ENCODE measurements around the gene PATE3. TPM values are rescaled to one million over a fixed set of nuclear protein-coding genes. Genes with fewer than 3 reads are reported as not detected.

The PATE3 gene
- total and polyA plus RNA-seq, 10 of the 15 experiments (the other 5 are each of a cell fraction or from before 2014, with no cell fraction given), result not detected

DNA sequence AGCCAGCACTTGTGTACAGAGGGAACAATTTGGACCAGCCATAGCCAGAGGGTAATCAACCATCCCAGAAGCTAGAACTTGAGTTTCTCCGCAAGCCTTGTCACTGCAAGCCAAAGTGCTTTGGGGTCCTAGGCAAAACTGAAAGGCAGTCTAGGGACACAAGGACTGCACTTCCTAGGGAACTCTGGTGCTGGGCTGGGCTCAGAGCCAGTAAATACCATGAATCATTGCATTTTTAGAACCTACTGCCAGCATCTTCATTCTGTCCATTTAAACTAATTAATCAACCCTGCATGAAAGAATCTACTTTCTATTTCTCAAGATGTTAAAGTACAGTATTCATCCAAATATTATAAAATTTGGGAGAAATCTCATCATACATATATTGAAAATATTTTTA is 20.0 kb downstream of the PATE3 start:
- DNase-seq (ENCODE audit: low read depth, low spot score) (no peak), FAIRE-seq (no peak), ATAC-seq (no peak)
- Histone ChIP-seq H3K36me3 (ENCODE audit: control insufficient read depth in 2 of 2, insufficient read depth in 2 of 2, low read length in 1 of 2) (no peaks in the 10 kb centered on the region), H3K9ac (ENCODE audit: control insufficient read depth, insufficient read depth, low read length) (no peak overlapping the region), H3K9me3 (replicated peaks; ENCODE audit: control insufficient read depth, insufficient read depth, low read length) (peaks cover 2% of the 10 kb centered on the region; the same call in 1 of the 3 replicates), H3K4me2 (ENCODE audit: control insufficient read depth, insufficient read depth) (no peak overlapping the region), H3K4me3 (no peak overlapping the region), H3K27ac (ENCODE audit: control insufficient read depth, insufficient read depth) (no peak overlapping the region), H4K20me1 (ENCODE audit: control insufficient read depth, insufficient read depth) (no peaks in the 10 kb centered on the region), H3K27me3 (replicated peaks in 1 of 2; ENCODE audit: control insufficient read depth in 2 of 2, insufficient read depth in 2 of 2, low read length in 1 of 2) (no peaks in the 10 kb centered on the region), H2AFZ (ENCODE audit: control insufficient read depth, low read depth, low read length) (no peak overlapping the region), H3K79me2 (ENCODE audit: control insufficient read depth, insufficient read depth, low read length) (no peaks in the 10 kb centered on the region), H3K4me1 (ENCODE audit: control insufficient read depth, insufficient read depth, low read length) (no peaks in the 10 kb centered on the region)
- in situ Hi-C loops (cut with MboI), result no loop called here
- BruUV-seq (replicated peaks), result no TSS peak
- ChIA-PET CTCF (no interaction called here), RAD21 (ENCODE audit: unreplicated experiment) (no interaction called here), SMC1A (ENCODE audit: uncharacterized antibody, unreplicated experiment) (no interaction called here), POLR2A (no interaction called here)
- intact Hi-C loops (cut with micrococcal nuclease; ENCODE audit: unreplicated experiment), result no loop called here
- no peak for TF ChIP-seq POLR2AphosphoS2 (IDR thresholded peaks at IDR 0.05; ENCODE audit: low read depth, low read length)
- no peak for TF ChIP-seq MTA3 (IDR thresholded peaks at IDR 0.05; ENCODE audit: borderline replicate concordance, low read length)
- TF ChIP-seq, protein P1, sequence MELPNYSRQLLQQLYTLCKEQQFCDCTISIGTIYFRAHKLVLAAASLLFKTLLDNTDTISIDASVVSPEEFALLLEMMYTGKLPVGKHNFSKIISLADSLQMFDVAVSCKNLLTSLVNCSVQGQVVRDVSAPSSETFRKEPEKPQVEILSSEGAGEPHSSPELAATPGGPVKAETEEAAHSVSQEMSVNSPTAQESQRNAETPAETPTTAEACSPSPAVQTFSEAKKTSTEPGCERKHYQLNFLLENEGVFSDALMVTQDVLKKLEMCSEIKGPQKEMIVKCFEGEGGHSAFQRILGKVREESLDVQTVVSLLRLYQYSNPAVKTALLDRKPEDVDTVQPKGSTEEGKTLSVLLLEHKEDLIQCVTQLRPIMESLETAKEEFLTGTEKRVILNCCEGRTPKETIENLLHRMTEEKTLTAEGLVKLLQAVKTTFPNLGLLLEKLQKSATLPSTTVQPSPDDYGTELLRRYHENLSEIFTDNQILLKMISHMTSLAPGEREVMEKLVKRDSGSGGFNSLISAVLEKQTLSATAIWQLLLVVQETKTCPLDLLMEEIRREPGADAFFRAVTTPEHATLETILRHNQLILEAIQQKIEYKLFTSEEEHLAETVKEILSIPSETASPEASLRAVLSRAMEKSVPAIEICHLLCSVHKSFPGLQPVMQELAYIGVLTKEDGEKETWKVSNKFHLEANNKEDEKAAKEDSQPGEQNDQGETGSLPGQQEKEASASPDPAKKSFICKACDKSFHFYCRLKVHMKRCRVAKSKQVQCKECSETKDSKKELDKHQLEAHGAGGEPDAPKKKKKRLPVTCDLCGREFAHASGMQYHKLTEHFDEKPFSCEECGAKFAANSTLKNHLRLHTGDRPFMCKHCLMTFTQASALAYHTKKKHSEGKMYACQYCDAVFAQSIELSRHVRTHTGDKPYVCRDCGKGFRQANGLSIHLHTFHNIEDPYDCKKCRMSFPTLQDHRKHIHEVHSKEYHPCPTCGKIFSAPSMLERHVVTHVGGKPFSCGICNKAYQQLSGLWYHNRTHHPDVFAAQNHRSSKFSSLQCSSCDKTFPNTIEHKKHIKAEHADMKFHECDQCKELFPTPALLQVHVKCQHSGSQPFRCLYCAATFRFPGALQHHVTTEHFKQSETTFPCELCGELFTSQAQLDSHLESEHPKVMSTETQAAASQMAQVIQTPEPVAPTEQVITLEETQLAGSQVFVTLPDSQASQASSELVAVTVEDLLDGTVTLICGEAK (IDR thresholded peaks at IDR 0.05; ENCODE audit: borderline replicate concordance), result no peak
- TF ChIP-seq NFYB (IDR thresholded peaks at IDR 0.05; ENCODE audit: insufficient read depth, low read depth, low read length), result no peak
- no peak for TF ChIP-seq ETV6 (conservative IDR thresholded peaks at IDR 0.05 in 1 of 2, IDR thresholded peaks at IDR 0.05 in 1 of 2; ENCODE audit: borderline replicate concordance in 1 of 2, low read depth in 1 of 2)
- TF ChIP-seq MYC (IDR thresholded peaks at IDR 0.05; ENCODE audit: insufficient read depth, insufficient read length, insufficient replicate concordance, low read length, severe bottlenecking), result no peak
- TF ChIP-seq IKZF2 (IDR thresholded peaks at IDR 0.05), result no peak
- no peak for TF ChIP-seq NR2F1 (conservative IDR thresholded peaks at IDR 0.05)
- TF ChIP-seq SMC3 (IDR thresholded peaks at IDR 0.05; ENCODE audit: borderline replicate concordance, low read length), result no peak
- TF ChIP-seq IRF4 (IDR thresholded peaks at IDR 0.05; ENCODE audit: low read depth, low read length), result no peak
- TF ChIP-seq CBX3 (IDR thresholded peaks at IDR 0.05; ENCODE audit: borderline replicate concordance, low read depth), result no peak
- TF ChIP-seq MYB (IDR thresholded peaks at IDR 0.05; ENCODE audit: borderline replicate concordance, low read depth, low read length), result no peak
- no peak for TF ChIP-seq NFYA (IDR thresholded peaks at IDR 0.05; ENCODE audit: borderline replicate concordance, low read depth, low read length)
- TF ChIP-seq MEF2B (IDR thresholded peaks at IDR 0.05; ENCODE audit: partially characterized antibody, poor library complexity, severe bottlenecking), result no peak
- 100% methylated on average over 1 of the region's 1 CpG for WGBS (ENCODE audit: insufficient coverage, insufficient replicate concordance, low lambda C conversion rate, missing lambda C conversion rate)
